HepG2 (cell line): ENCODE measurements around the gene ADCY6. TPM values are rescaled to one million over a fixed set of nuclear protein-coding genes. Genes with fewer than 3 reads are reported as not detected.
A peak's percentile ranks its signal among the peaks of the same experiment; 100 is the strongest.

ENCODE experiments used
- CENPT ChIP-seq: sonication (generic); formaldehyde crosslinking; IDR thresholded peaks from 2 replicates; pipeline ENCODE4 v1.8.0; 2022; ENCODE audit warnings: low read depth, mild to moderate bottlenecking, moderate library complexity, missing genetic modification reagents
- EEA1 ChIP-seq: sonication (generic); formaldehyde crosslinking; IDR thresholded peaks from 2 replicates; pipeline ENCODE4 v1.5.1; 2020; ENCODE audit warnings: mild to moderate bottlenecking, missing genetic modification reagents, borderline replicate concordance
- MZF1 ChIP-seq: sonication (generic); formaldehyde crosslinking; IDR thresholded peaks from 2 replicates; pipeline ENCODE4 v1.8.1; 2023; ENCODE audit warnings: mild to moderate bottlenecking, missing genetic modification reagents, borderline replicate concordance
- PHB2 ChIP-seq: fragments of 450-650 bp; IDR thresholded peaks from 2 replicates; pipeline ENCODE4 v1.6.1; 2018; ENCODE audit not compliant: partially characterized antibody
- RBFOX2 ChIP-seq: fragments of 200-400 bp; formaldehyde crosslinking; IDR thresholded peaks from 2 replicates; pipeline ENCODE4 v1.6.1; 2017; ENCODE audit warnings: low read depth, mild to moderate bottlenecking, low read length
- RBM22 ChIP-seq: fragments of 200-400 bp; formaldehyde crosslinking; optimal IDR thresholded peaks from 2 replicates; pipeline ENCODE3; 2017; ENCODE audit warnings: mild to moderate bottlenecking, low read length, moderate library complexity
- RCOR2 ChIP-seq: IDR thresholded peaks from 2 replicates; pipeline ENCODE4 v1.6.1; 2016; ENCODE audit warnings: missing biosample characterization, missing genetic modification reagents
- RELA ChIP-seq: sonication (generic); formaldehyde crosslinking; IDR thresholded peaks from 2 replicates; pipeline ENCODE4 v1.4.0; 2020; ENCODE audit warnings: missing genetic modification reagents
- RFXAP ChIP-seq: sonication (generic); formaldehyde crosslinking; IDR thresholded peaks from 2 replicates; pipeline ENCODE4 v1.4.0; 2020; ENCODE audit warnings: missing genetic modification reagents, borderline replicate concordance
- SRSF1 ChIP-seq: fragments of 200-400 bp; formaldehyde crosslinking; optimal IDR thresholded peaks from 2 replicates; pipeline ENCODE3; 2017; ENCODE audit warnings: mild to moderate bottlenecking, low read depth, low read length, moderate library complexity
- TCF7 ChIP-seq: sonication (generic); IDR thresholded peaks from 2 replicates; pipeline ENCODE4 v1.6.1; 2016; ENCODE audit warnings: antibody characterized with exemption, low read depth
- U2AF2 ChIP-seq: fragments of 200-400 bp; formaldehyde crosslinking; IDR thresholded peaks from 2 replicates; pipeline ENCODE4 v1.6.1; 2017; ENCODE audit warnings: low read depth, mild to moderate bottlenecking, low read length
- ZNF468 ChIP-seq: sonication (generic); formaldehyde crosslinking; IDR thresholded peaks from 2 replicates; pipeline ENCODE4 v1.8.0; 2022; ENCODE audit warnings: mild to moderate bottlenecking, moderate library complexity, missing genetic modification reagents
- ZNF513 ChIP-seq: sonication (generic); formaldehyde crosslinking; conservative IDR thresholded peaks from 2 replicates; pipeline ENCODE4 v1.5.0; 2020; ENCODE audit warnings: missing genetic modification reagents
- ZNF552 ChIP-seq: sonication (generic); formaldehyde crosslinking; IDR thresholded peaks from 2 replicates; pipeline ENCODE4 v1.9.0; 2022; ENCODE audit warnings: missing genetic modification reagents, mild to moderate bottlenecking, borderline replicate concordance
- polyA plus RNA-seq, 8 experiments: library from polyadenylated mRNA; depleted of rRNA in 3 of 8; stranded (reverse) in 7 of 8; unstranded in 1 of 8; fragments of >200 nt; fragmentation: Illumina TruSeq in 4 of 8; extraction: Trizol in 4 of 8; gene quantifications; 2 replicates each; pipeline versions ENCODE4 v1.2.1 to v1.2.3, GENCODE V29; 2011 to 2016; ENCODE audit warnings: low read depth in 4 of 8, missing spikeins in 1 of 8, mixed read lengths in 1 of 8; ENCODE audit not compliant: insufficient read depth in 1 of 8
- total RNA-seq, 5 experiments: library from RNA; depleted of rRNA; stranded (reverse); fragments of >200 nt; fragmentation: Illumina TruSeq; extraction: Trizol; gene quantifications; 2 replicates each; pipeline ENCODE4 v1.2.3, GENCODE V29; 2016; ENCODE audit warnings: low read depth in 1 of 5
- TF ChIP-seq, protein P1 (sequence below): sonication (generic); formaldehyde crosslinking; IDR thresholded peaks from 2 replicates; pipeline ENCODE4 v1.4.0; 2020; ENCODE audit warnings: missing genetic modification reagents
- TF ChIP-seq, protein P2 (sequence below): sonication (generic); formaldehyde crosslinking; IDR thresholded peaks from 2 replicates; pipeline ENCODE4 v1.4.0; 2020; ENCODE audit warnings: low read depth, mild to moderate bottlenecking, missing genetic modification reagents
- TF ChIP-seq, protein P3 (sequence below): IDR thresholded peaks from 2 replicates; pipeline ENCODE4 v1.6.1; 2012; ENCODE audit warnings: low read length, improper control_type of control experiment
- TF ChIP-seq, protein P4 (sequence below): sonication (generic); formaldehyde crosslinking; IDR thresholded peaks from 2 replicates; pipeline ENCODE4 v1.4.0; 2020; ENCODE audit warnings: mild to moderate bottlenecking, missing genetic modification reagents

ADCY6 gene
- total and polyA plus RNA-seq, 2 of the 13 experiments (the other 11 are each of a cell fraction or from before 2014, with no cell fraction given): 10.6 to 11.8 TPM

DNA sequence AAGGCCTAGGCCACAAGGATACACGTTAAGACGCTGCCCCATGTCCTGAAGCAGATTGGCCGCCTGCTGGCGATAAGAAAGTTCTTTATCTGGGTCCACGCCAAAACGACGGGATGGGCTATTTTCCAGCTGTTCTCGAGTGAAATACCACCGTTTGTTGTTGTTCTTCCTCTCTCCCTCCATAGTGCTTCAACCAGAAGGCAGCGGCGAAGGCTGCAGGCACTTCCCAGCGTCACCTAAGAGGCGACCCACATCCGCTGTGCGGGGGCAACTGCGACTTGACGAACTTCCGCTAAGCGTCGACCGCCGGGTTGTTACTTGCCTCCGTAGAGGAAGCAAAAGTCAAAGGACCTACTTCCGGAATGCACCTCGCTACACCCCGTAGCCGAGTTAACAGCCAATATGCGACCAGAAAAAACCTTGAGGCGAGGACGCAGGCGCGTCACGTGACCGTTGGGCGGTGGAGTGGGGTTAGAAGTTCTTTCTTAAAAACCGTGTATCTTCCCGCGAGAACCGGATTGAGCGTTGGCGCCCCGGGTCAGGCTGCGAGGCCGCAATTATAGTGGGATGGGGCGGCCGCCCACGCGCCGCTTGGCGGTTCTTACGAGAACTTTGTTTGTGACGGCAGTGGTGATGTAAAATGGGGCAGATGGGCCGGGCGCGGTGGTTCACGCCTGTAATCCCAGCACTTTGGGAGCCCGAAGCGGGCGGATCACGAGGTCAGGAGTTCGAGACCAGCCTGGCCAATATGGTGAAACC is 72.2 kb downstream of the ADCY6 start, which contains the start of gene CCNT1 (continued):
- TF ChIP-seq RELA (CRISPR knock-in tag) (no peak), EEA1 (CRISPR knock-in tag) (peak; percentile 70; the same call in 1 of the 2 replicates), U2AF2 (no peak), TCF7 (no peak), RFXAP (CRISPR knock-in tag) (peak; percentile 58; the same call in 1 of the 2 replicates), CENPT (CRISPR knock-in tag) (peak; percentile 22; the same call in 1 of the 2 replicates), RCOR2 (CRISPR knock-in tag) (peak; percentile 37; the same call in 1 of the 2 replicates), ZNF513 (CRISPR knock-in tag) (no peak), ZNF468 (CRISPR knock-in tag) (peak; percentile 58; the same call in 1 of the 2 replicates), RBM22 (no peak), RBFOX2 (peak; percentile 79), SRSF1 (no peak), ZNF552 (no peak), PHB2 (no peak), MZF1 (CRISPR knock-in tag) (0 out of 2 replicates have a peak, but pooled peaks have one; percentile 65)
- TF ChIP-seq, protein P1, sequence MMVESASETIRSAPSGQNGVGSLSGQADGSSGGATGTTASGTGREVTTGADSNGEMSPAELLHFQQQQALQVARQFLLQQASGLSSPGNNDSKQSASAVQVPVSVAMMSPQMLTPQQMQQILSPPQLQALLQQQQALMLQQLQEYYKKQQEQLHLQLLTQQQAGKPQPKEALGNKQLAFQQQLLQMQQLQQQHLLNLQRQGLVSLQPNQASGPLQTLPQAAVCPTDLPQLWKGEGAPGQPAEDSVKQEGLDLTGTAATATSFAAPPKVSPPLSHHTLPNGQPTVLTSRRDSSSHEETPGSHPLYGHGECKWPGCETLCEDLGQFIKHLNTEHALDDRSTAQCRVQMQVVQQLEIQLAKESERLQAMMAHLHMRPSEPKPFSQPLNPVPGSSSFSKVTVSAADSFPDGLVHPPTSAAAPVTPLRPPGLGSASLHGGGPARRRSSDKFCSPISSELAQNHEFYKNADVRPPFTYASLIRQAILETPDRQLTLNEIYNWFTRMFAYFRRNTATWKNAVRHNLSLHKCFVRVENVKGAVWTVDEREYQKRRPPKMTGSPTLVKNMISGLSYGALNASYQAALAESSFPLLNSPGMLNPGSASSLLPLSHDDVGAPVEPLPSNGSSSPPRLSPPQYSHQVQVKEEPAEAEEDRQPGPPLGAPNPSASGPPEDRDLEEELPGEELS (CRISPR knock-in tag): peak; percentile 66; the same call in 1 of the 2 replicates
- TF ChIP-seq, protein P2, sequence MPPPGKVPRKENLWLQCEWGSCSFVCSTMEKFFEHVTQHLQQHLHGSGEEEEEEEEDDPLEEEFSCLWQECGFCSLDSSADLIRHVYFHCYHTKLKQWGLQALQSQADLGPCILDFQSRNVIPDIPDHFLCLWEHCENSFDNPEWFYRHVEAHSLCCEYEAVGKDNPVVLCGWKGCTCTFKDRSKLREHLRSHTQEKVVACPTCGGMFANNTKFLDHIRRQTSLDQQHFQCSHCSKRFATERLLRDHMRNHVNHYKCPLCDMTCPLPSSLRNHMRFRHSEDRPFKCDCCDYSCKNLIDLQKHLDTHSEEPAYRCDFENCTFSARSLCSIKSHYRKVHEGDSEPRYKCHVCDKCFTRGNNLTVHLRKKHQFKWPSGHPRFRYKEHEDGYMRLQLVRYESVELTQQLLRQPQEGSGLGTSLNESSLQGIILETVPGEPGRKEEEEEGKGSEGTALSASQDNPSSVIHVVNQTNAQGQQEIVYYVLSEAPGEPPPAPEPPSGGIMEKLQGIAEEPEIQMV (CRISPR knock-in tag): no peak
- TF ChIP-seq, protein P3, sequence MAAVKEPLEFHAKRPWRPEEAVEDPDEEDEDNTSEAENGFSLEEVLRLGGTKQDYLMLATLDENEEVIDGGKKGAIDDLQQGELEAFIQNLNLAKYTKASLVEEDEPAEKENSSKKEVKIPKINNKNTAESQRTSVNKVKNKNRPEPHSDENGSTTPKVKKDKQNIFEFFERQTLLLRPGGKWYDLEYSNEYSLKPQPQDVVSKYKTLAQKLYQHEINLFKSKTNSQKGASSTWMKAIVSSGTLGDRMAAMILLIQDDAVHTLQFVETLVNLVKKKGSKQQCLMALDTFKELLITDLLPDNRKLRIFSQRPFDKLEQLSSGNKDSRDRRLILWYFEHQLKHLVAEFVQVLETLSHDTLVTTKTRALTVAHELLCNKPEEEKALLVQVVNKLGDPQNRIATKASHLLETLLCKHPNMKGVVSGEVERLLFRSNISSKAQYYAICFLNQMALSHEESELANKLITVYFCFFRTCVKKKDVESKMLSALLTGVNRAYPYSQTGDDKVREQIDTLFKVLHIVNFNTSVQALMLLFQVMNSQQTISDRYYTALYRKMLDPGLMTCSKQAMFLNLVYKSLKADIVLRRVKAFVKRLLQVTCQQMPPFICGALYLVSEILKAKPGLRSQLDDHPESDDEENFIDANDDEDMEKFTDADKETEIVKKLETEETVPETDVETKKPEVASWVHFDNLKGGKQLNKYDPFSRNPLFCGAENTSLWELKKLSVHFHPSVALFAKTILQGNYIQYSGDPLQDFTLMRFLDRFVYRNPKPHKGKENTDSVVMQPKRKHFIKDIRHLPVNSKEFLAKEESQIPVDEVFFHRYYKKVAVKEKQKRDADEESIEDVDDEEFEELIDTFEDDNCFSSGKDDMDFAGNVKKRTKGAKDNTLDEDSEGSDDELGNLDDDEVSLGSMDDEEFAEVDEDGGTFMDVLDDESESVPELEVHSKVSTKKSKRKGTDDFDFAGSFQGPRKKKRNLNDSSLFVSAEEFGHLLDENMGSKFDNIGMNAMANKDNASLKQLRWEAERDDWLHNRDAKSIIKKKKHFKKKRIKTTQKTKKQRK: no peak
- TF ChIP-seq, protein P4, sequence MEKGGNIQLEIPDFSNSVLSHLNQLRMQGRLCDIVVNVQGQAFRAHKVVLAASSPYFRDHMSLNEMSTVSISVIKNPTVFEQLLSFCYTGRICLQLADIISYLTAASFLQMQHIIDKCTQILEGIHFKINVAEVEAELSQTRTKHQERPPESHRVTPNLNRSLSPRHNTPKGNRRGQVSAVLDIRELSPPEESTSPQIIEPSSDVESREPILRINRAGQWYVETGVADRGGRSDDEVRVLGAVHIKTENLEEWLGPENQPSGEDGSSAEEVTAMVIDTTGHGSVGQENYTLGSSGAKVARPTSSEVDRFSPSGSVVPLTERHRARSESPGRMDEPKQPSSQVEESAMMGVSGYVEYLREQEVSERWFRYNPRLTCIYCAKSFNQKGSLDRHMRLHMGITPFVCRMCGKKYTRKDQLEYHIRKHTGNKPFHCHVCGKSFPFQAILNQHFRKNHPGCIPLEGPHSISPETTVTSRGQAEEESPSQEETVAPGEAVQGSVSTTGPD (CRISPR knock-in tag): 0 out of 2 replicates have a peak, but pooled peaks have one; percentile 4
